ENCODE data around the gene SETX.

The SETX gene

GRCh38 chr9:132324425-132324824 is 30.4 kb downstream of the SETX start:
- Histone ChIP-seq H3K4me3 (ENCODE audit: insufficient read depth, low read depth, low read length, poor library complexity, severe bottlenecking) (no peak overlapping the region), H3K9me3 (ENCODE audit: control insufficient read depth, low read length) (no peaks in the 10 kb centered on the region), H3K27me3 (replicated peaks; ENCODE audit: control insufficient read depth, insufficient read depth, low read length, poor library complexity, severe bottlenecking) (no peaks in the 10 kb centered on the region), H3K36me3 (ENCODE audit: control insufficient read depth, insufficient read depth, low read length) (peaks cover 22% of the 10 kb centered on the region), H3K27ac (ENCODE audit: insufficient read depth, low read length, poor library complexity, severe bottlenecking) (no peak overlapping the region), H3K4me1 (ENCODE audit: control insufficient read depth, insufficient read depth, low read length, poor library complexity, severe bottlenecking) (peaks cover 3% of the 10 kb centered on the region)
- DNase-seq = no peak

GRCh38 chr9:132319421-132320110 is 35.2 kb downstream of the SETX start:
- Histone ChIP-seq H3K36me3 (ENCODE audit: control insufficient read depth, insufficient read depth, low read length) (peaks cover 25% of the 10 kb centered on the region), H3K9me3 (ENCODE audit: control insufficient read depth, low read length) (no peaks in the 10 kb centered on the region), H3K27ac (ENCODE audit: insufficient read depth, low read length, poor library complexity, severe bottlenecking) (no peak overlapping the region), H3K4me3 (ENCODE audit: insufficient read depth, low read depth, low read length, poor library complexity, severe bottlenecking) (no peak overlapping the region), H3K27me3 (replicated peaks; ENCODE audit: control insufficient read depth, insufficient read depth, low read length, poor library complexity, severe bottlenecking) (no peaks in the 10 kb centered on the region), H3K4me1 (ENCODE audit: control insufficient read depth, insufficient read depth, low read length, poor library complexity, severe bottlenecking) (peaks cover 2% of the 10 kb centered on the region)
- no peak for DNase-seq

- Histone ChIP-seq H3K27me3 (replicated peaks; ENCODE audit: control insufficient read depth, insufficient read depth, low read length, poor library complexity, severe bottlenecking) (no peaks in the 10 kb centered on the region), H3K36me3 (ENCODE audit: control insufficient read depth, insufficient read depth, low read length) (peaks cover 45% of the 10 kb centered on the region), H3K4me3 (ENCODE audit: insufficient read depth, low read depth, low read length, poor library complexity, severe bottlenecking) (no peak overlapping the region), H3K27ac (ENCODE audit: insufficient read depth, low read length, poor library complexity, severe bottlenecking) (no peak overlapping the region), H3K9me3 (ENCODE audit: control insufficient read depth, low read length) (no peaks in the 10 kb centered on the region), H3K4me1 (ENCODE audit: control insufficient read depth, insufficient read depth, low read length, poor library complexity, severe bottlenecking) (no peaks in the 10 kb centered on the region)
- DNase-seq = no peak
These were observed 41.9 kb downstream of the SETX start for GRCh38 chr9:132312873-132313272.

GRCh38 chr9:132312426-132312825 is 42.4 kb downstream of the SETX start:
- no peaks in the 10 kb centered on the region for H3K4me1 ChIP-seq (ENCODE audit: control insufficient read depth, insufficient read depth, low read length, poor library complexity, severe bottlenecking)
- H3K36me3 ChIP-seq (ENCODE audit: control insufficient read depth, insufficient read depth, low read length) = peaks cover 48% of the 10 kb centered on the region
- H3K4me3 ChIP-seq (ENCODE audit: insufficient read depth, low read depth, low read length, poor library complexity, severe bottlenecking) = no peak overlapping the region
- no peak for DNase-seq
- no peaks in the 10 kb centered on the region for H3K9me3 ChIP-seq (ENCODE audit: control insufficient read depth, low read length)
- no peaks in the 10 kb centered on the region for H3K27me3 ChIP-seq (replicated peaks; ENCODE audit: control insufficient read depth, insufficient read depth, low read length, poor library complexity, severe bottlenecking)
- H3K27ac ChIP-seq (ENCODE audit: insufficient read depth, low read length, poor library complexity, severe bottlenecking) = no peak overlapping the region

- Histone ChIP-seq H3K9me3 (ENCODE audit: control insufficient read depth, low read length) (no peaks in the 10 kb centered on the region), H3K36me3 (ENCODE audit: control insufficient read depth, insufficient read depth, low read length) (peaks cover 48% of the 10 kb centered on the region), H3K27ac (ENCODE audit: insufficient read depth, low read length, poor library complexity, severe bottlenecking) (no peak overlapping the region), H3K27me3 (replicated peaks; ENCODE audit: control insufficient read depth, insufficient read depth, low read length, poor library complexity, severe bottlenecking) (no peaks in the 10 kb centered on the region), H3K4me3 (ENCODE audit: insufficient read depth, low read depth, low read length, poor library complexity, severe bottlenecking) (no peak overlapping the region), H3K4me1 (ENCODE audit: control insufficient read depth, insufficient read depth, low read length, poor library complexity, severe bottlenecking) (no peaks in the 10 kb centered on the region)
- DNase-seq = no peak
These were observed 42.8 kb downstream of the SETX start for GRCh38 chr9:132311978-132312377.

- no peak overlapping the region for H3K4me3 ChIP-seq (ENCODE audit: insufficient read depth, low read depth, low read length, poor library complexity, severe bottlenecking)
- DNase-seq = no peak
- no peaks in the 10 kb centered on the region for H3K4me1 ChIP-seq (ENCODE audit: control insufficient read depth, insufficient read depth, low read length, poor library complexity, severe bottlenecking)
- no peaks in the 10 kb centered on the region for H3K27me3 ChIP-seq (replicated peaks; ENCODE audit: control insufficient read depth, insufficient read depth, low read length, poor library complexity, severe bottlenecking)
- no peaks in the 10 kb centered on the region for H3K9me3 ChIP-seq (ENCODE audit: control insufficient read depth, low read length)
- H3K36me3 ChIP-seq (ENCODE audit: control insufficient read depth, insufficient read depth, low read length) = peaks cover 60% of the 10 kb centered on the region
- no peak overlapping the region for H3K27ac ChIP-seq (ENCODE audit: insufficient read depth, low read length, poor library complexity, severe bottlenecking)
These were observed 45.7 kb downstream of the SETX start for GRCh38 chr9:132309056-132309455.

GRCh38 chr9:132301521-132301920 is 53.3 kb downstream of the SETX start:
- no peaks in the 10 kb centered on the region for H3K27me3 ChIP-seq (replicated peaks; ENCODE audit: control insufficient read depth, insufficient read depth, low read length, poor library complexity, severe bottlenecking)
- H3K4me1 ChIP-seq (ENCODE audit: control insufficient read depth, insufficient read depth, low read length, poor library complexity, severe bottlenecking) = no peaks in the 10 kb centered on the region
- H3K27ac ChIP-seq (ENCODE audit: insufficient read depth, low read length, poor library complexity, severe bottlenecking) = no peak overlapping the region
- H3K36me3 ChIP-seq (ENCODE audit: control insufficient read depth, insufficient read depth, low read length) = peaks cover 62% of the 10 kb centered on the region
- no peak overlapping the region for H3K4me3 ChIP-seq (ENCODE audit: insufficient read depth, low read depth, low read length, poor library complexity, severe bottlenecking)
- DNase-seq = no peak
- H3K9me3 ChIP-seq (ENCODE audit: control insufficient read depth, low read length) = no peaks in the 10 kb centered on the region

- DNase-seq = no peak
- no peak overlapping the region for H3K27ac ChIP-seq (ENCODE audit: insufficient read depth, low read length, poor library complexity, severe bottlenecking)
- H3K27me3 ChIP-seq (replicated peaks; ENCODE audit: control insufficient read depth, insufficient read depth, low read length, poor library complexity, severe bottlenecking) = no peaks in the 10 kb centered on the region
- no peak overlapping the region for H3K4me3 ChIP-seq (ENCODE audit: insufficient read depth, low read depth, low read length, poor library complexity, severe bottlenecking)
- peaks cover 72% of the 10 kb centered on the region for H3K36me3 ChIP-seq (ENCODE audit: control insufficient read depth, insufficient read depth, low read length)
- H3K9me3 ChIP-seq (ENCODE audit: control insufficient read depth, low read length) = no peaks in the 10 kb centered on the region
- no peaks in the 10 kb centered on the region for H3K4me1 ChIP-seq (ENCODE audit: control insufficient read depth, insufficient read depth, low read length, poor library complexity, severe bottlenecking)
These were observed 55.6 kb downstream of the SETX start for GRCh38 chr9:132299221-132299620.

- H3K27ac ChIP-seq (ENCODE audit: insufficient read depth, low read length, poor library complexity, severe bottlenecking) = no peak overlapping the region
- H3K36me3 ChIP-seq (ENCODE audit: control insufficient read depth, insufficient read depth, low read length) = peaks cover 66% of the 10 kb centered on the region
- DNase-seq = no peak
- H3K9me3 ChIP-seq (ENCODE audit: control insufficient read depth, low read length) = no peaks in the 10 kb centered on the region
- no peaks in the 10 kb centered on the region for H3K4me1 ChIP-seq (ENCODE audit: control insufficient read depth, insufficient read depth, low read length, poor library complexity, severe bottlenecking)
- H3K4me3 ChIP-seq (ENCODE audit: insufficient read depth, low read depth, low read length, poor library complexity, severe bottlenecking) = no peak overlapping the region
- H3K27me3 ChIP-seq (replicated peaks; ENCODE audit: control insufficient read depth, insufficient read depth, low read length, poor library complexity, severe bottlenecking) = no peaks in the 10 kb centered on the region
These were observed 59.6 kb downstream of the SETX start for GRCh38 chr9:132295181-132295580.

- Histone ChIP-seq H3K9me3 (ENCODE audit: control insufficient read depth, low read length) (no peaks in the 10 kb centered on the region), H3K4me1 (ENCODE audit: control insufficient read depth, insufficient read depth, low read length, poor library complexity, severe bottlenecking) (no peaks in the 10 kb centered on the region), H3K4me3 (ENCODE audit: insufficient read depth, low read depth, low read length, poor library complexity, severe bottlenecking) (no peak overlapping the region), H3K27ac (ENCODE audit: insufficient read depth, low read length, poor library complexity, severe bottlenecking) (peak overlapping the region; percentile 32), H3K36me3 (ENCODE audit: control insufficient read depth, insufficient read depth, low read length) (peaks cover 49% of the 10 kb centered on the region), H3K27me3 (replicated peaks; ENCODE audit: control insufficient read depth, insufficient read depth, low read length, poor library complexity, severe bottlenecking) (no peaks in the 10 kb centered on the region)
- no peak for DNase-seq
These were observed 61.6 kb downstream of the SETX start for GRCh38 chr9:132293145-132293721.

Data from effector memory CD4-positive, alpha-beta T cell (primary cell).